Activated CD8-positive, alpha-beta T cell treated with anti-CD3 and anti-CD28 coated beads, Interleukin-2, amount 10 ng/mL, durations not matched to agents 7 days and 5 days (primary cell): ENCODE measurements around the gene CRIP1. TPM values are rescaled to one million over a fixed set of nuclear protein-coding genes. Genes with fewer than 3 reads are reported as not detected.

Source experiments
- ATAC-seq: fragments of 150-1000 bp; cut with Tn5 transposase; one replicate; pipeline ENCODE4 v1.10.0; 2021; ENCODE audit warnings: moderate library complexity
- CTCF ChIA-PET: fragments of 350-600 bp; sonication (Branson Sonifier 250); formaldehyde crosslinking; loops from one replicate; lab custom pipeline; 2021; ENCODE audit warnings: antibody characterized with exemption; lab: Charles Lee
- POLR2A ChIA-PET: fragments of 350-600 bp; sonication (Branson Sonifier 250); formaldehyde crosslinking; loops from one replicate; lab custom pipeline; 2021; ENCODE audit warnings: antibody characterized with exemption; lab: Charles Lee
- DNase-seq: peaks from one replicate; pipeline ENCODE4 v3.0.0-alpha.2; 2020
- H3K27ac Mint-ChIP-seq: one replicate; pipeline ENCODE4 v1.8.0; 2021; ENCODE audit warnings: mild to moderate bottlenecking, mixed read lengths
- H3K27me3 Mint-ChIP-seq: one replicate; pipeline ENCODE4 v1.8.0; 2021; ENCODE audit warnings: low read depth, mixed read lengths
- H3K36me3 Mint-ChIP-seq: one replicate; pipeline ENCODE4 v1.8.0; 2021; ENCODE audit warnings: low read depth, mixed read lengths
- H3K4me1 Mint-ChIP-seq: one replicate; pipeline ENCODE4 v1.8.0; 2021; ENCODE audit warnings: low read depth, mixed read lengths
- H3K4me3 Mint-ChIP-seq: one replicate; pipeline ENCODE4 v1.8.0; 2021; ENCODE audit warnings: mild to moderate bottlenecking, mixed read lengths
- H3K9me3 Mint-ChIP-seq: one replicate; pipeline ENCODE4 v1.8.0; 2022; ENCODE audit warnings: mixed read lengths; ENCODE audit not compliant: insufficient read depth
- total RNA-seq, 2 experiments: library from RNA; stranded (reverse); gene quantifications; one replicate each; pipeline ENCODE4 v1.2.3, GENCODE V29; 2021

CRIP1 gene
- total RNA-seq, 2 experiments from 2014 or later = 587 to 613 TPM

DNA sequence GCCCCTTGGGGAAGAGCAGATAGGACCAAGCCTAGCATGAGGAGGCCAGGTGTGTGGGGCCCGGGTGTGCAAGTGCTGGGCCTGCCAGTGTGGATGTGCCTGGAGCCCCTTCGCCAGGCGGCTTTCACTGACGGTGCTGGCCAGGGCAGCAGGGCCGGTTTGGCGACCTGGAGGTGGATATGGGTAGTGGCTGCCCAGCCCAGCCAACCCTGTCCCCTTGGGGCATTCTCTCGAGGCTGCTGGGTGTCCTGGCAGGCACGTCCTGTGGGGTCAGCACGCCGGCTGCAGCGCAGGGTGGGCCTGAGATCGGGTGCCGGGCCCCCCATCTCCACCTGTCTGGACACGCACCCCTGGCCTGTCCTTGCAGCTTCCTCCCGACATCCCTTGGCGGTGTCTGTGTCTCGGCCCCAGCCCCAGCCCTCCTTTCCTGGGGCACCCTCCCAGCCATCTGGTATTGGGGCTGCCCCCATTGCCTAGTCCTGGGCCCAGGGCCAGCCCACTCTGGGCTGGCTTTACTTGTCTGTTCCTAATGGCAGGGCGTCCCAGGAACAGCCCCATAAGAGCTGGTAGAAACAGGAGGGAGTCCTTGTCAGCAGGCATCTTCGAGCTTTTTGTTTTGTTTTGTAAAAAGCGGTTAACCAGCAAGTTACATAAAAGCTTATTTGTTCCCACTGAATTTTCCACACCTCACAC lies 19.3 kb upstream of the CRIP1 start:
- DNase-seq (no peak), ATAC-seq (no peak)
- CTCF ChIA-PET = interaction anchor here (1.1 kb wide), 1 partner anchor 22 kb away, joined by 3 read pairs; no protein-coding TSS in a partner anchor
- Mint-ChIP-seq H3K4me3 (no peak overlapping the region), H3K4me1 (no peaks in the 10 kb centered on the region), H3K27ac (no peak overlapping the region), H3K27me3 (no peaks in the 10 kb centered on the region), H3K9me3 (no peaks in the 10 kb centered on the region), H3K36me3 (peaks cover 7% of the 10 kb centered on the region)
- POLR2A ChIA-PET = no interaction called here

DNA sequence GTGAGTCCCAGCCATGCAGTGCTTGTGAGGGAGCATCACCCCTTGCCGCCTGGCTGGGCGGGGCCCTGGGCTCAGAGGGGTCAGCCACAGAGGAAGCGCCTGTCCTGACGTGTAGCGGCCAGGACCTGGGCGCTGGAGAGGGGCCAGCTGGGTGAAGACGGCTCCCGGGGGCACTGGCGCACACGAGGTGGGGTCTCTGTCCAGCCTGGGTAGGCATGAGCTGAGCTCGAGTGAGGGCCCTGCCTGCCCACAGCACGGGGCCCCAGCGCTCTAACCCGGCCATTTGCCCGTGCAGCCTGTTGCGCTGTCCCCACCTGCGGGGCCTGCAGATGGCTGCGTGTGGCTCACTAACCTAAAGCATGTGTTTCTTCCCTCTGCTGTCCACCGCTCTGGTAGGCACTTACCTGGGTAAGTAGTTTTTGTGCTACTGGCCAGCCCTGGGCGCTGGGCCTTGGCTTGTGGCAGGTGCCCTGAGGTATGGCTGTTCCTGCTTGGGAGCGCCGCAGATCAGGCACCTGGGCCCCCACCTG lies 18.7 kb upstream of the CRIP1 start:
- ChIA-PET POLR2A (no interaction called here), CTCF (interaction anchor here (1.1 kb wide), 1 partner anchor 22 kb away, joined by 3 read pairs; no protein-coding TSS in a partner anchor)
- no peak overlapping the region for H3K27ac Mint-ChIP-seq

DNA sequence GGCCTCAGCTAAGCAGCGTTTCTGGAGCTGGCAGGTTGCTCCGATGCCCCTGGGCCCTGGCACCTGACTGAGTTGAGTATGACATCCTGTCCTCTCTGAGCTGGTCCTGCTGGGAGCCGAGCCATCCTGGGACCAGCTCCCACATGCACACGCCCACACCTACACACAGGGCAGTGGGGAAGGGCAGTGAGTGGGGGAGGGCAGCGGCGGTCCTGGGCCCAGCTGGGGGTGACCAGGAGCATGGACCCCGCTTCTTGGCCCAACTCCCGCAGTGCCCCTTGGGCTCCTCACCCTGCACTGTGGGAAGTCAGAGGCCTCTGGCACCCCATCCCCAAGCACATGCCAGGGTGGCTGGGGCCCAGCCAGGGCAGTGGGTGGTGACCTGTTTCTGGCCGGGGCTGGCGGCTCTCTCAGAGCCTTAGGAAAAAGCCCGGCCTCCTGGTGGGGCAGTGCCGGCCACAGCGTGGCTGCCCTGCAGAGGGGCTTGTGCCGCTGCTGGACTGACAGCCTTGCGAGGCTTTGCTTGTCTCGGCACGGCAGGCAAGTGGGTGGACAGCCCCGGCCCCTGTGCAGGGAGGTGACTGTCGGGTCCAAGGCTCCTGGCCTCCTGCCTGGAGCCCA lies 18.0 kb upstream of the CRIP1 start:
- H3K36me3 Mint-ChIP-seq = peaks cover 1% of the 10 kb centered on the region
- H3K27ac Mint-ChIP-seq = no peak overlapping the region
- no peak for ATAC-seq
- POLR2A ChIA-PET = no interaction called here
- CTCF ChIA-PET = no interaction called here
- H3K9me3 Mint-ChIP-seq = no peaks in the 10 kb centered on the region
- no peak for DNase-seq
- no peak overlapping the region for H3K4me3 Mint-ChIP-seq
- H3K4me1 Mint-ChIP-seq = peaks cover 4% of the 10 kb centered on the region
- H3K27me3 Mint-ChIP-seq = no peaks in the 10 kb centered on the region

More for the DNA sequence above, 18.7 kb upstream of the CRIP1 start:
- H3K4me1 Mint-ChIP-seq = no peaks in the 10 kb centered on the region
- DNase-seq (no peak), ATAC-seq (no peak)
- H3K36me3 Mint-ChIP-seq = peaks cover 5% of the 10 kb centered on the region
- H3K27me3 Mint-ChIP-seq = no peaks in the 10 kb centered on the region
- H3K4me3 Mint-ChIP-seq = no peak overlapping the region
- H3K9me3 Mint-ChIP-seq = no peaks in the 10 kb centered on the region

DNA sequence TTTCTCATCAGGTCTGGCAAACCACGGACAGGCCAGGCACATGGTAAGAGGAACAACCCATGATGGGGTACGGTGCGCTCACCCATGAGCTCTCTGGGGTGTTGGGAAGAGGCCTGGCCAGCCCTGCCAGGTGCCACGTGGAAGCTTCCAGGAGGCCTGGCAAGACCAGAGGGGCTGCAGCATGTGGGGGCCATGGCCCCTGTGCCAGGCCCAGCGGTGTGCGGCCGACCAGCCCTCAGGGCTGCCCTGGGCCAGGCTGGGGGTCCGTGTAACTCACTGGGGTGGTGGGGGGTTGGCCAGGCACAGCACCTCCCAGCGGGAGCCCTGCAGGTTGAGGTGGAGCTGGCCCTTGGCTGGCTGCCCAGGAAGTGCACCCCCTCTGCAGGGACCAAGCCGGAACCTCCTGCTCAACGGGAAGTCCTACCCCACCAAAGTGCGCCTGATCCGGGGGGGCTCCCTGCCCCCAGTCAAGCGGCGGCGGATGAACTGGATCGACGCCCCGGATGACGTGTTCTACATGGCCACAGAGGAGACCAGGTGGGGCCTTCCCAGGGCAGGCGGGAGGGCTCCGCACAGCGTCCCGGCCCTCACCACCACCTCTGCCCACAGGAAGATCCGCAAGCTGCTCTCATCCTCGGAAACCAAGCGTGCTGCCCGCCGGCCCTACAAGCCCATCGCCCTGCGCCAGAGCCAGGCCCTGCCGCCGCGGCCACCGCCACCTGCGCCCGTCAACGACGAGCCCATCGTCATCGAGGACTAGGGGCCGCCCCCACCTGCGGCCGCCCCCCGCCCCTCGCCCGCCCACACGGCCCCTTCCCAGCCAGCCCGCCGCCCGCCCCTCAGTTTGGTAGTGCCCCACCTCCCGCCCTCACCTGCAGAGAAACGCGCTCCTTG lies 17.0 kb upstream of the CRIP1 start:
- H3K27me3 Mint-ChIP-seq = no peaks in the 10 kb centered on the region

DNA sequence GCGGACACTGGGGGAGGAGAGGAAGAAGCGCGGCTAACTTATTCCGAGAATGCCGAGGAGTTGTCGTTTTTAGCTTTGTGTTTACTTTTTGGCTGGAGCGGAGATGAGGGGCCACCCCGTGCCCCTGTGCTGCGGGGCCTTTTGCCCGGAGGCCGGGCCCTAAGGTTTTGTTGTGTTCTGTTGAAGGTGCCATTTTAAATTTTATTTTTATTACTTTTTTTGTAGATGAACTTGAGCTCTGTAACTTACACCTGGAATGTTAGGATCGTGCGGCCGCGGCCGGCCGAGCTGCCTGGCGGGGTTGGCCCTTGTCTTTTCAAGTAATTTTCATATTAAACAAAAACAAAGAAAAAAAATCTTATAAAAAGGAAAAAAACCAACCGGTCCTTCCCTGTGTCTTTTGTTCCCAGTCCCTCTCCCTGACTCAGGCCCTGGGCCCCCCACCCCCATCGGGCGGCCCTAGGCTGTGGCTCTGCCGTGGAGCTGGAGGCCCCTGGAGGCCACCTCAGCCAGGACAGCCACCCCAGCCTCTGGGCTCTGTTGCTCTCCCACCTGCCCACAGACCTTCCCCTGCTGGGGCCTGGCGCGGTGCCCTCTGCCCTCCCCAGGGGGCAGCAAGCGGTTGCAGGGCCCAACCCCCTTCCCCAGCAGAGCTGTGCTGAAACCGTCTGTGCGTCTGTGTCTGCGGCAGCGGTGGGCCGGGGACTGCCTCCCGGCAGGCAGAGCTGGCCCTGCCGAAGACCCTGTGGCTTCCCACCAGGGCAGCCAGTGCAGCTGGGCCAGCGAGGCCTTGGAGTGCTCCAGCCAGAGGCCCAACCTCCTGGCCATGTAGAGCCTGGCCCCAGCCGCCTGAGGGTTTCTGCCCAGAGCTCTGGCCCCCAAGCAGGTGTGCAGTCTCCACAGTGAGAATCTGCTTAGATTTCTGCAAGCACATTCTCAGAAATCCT lies 16.1 kb upstream of the CRIP1 start:
- H3K4me1 Mint-ChIP-seq = peaks cover 6% of the 10 kb centered on the region
- no peak overlapping the region for H3K4me3 Mint-ChIP-seq
- ChIA-PET POLR2A (interaction anchor here (1.5 kb wide), 1 partner anchor 10 kb away, joined by 3 read pairs; no protein-coding TSS in a partner anchor), CTCF (interaction anchor here (1.8 kb wide), 1 partner anchor 11 kb away, joined by 10 read pairs; no protein-coding TSS in a partner anchor)
- H3K27me3 Mint-ChIP-seq = peaks cover 1% of the 10 kb centered on the region
- no peaks in the 10 kb centered on the region for H3K36me3 Mint-ChIP-seq
- no peak for DNase-seq
- no peak for ATAC-seq
- H3K9me3 Mint-ChIP-seq = no peaks in the 10 kb centered on the region
- H3K27ac Mint-ChIP-seq = no peak overlapping the region

More for the DNA sequence above, 17.0 kb upstream of the CRIP1 start:
- H3K4me3 Mint-ChIP-seq = no peak overlapping the region
- no peak overlapping the region for H3K27ac Mint-ChIP-seq
- DNase-seq (no peak), ATAC-seq (no peak)
- CTCF ChIA-PET = no interaction called here
- POLR2A ChIA-PET = no interaction called here
- H3K4me1 Mint-ChIP-seq = peaks cover 6% of the 10 kb centered on the region
- H3K9me3 Mint-ChIP-seq = no peaks in the 10 kb centered on the region
- no peaks in the 10 kb centered on the region for H3K36me3 Mint-ChIP-seq

DNA sequence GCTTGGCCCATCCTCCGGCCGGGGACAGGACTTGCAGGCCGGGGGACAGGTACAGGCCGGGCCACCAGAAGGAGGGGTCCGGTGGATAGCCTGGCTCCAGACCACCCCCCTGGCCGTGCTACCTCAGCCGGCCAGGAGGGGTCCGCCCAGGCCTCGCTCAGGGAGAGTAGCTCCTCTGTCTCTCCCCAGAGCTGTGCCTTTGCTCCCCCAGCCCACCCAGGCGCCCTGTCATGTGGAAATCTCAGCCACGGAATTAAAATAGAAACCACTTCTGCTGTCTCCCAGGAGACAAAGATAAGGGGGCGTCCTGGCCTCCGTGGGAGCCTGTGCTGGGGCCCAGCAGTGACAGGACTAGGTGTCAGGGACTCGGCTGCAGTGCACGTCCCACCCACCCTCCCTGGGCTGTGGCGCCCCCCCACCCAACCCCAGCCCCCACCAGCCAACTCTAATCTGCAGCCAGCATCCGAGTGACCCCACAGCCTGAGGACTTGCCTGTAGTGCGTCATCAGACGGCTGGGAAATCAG lies 15.3 kb upstream of the CRIP1 start:
- peaks cover 3% of the 10 kb centered on the region for H3K27me3 Mint-ChIP-seq
- no peak for DNase-seq
- no peaks in the 10 kb centered on the region for H3K9me3 Mint-ChIP-seq
- ChIA-PET POLR2A (interaction anchor here (1.5 kb wide), 1 partner anchor 9 kb away, joined by 3 read pairs; no protein-coding TSS in a partner anchor), CTCF (interaction anchor here (0.7 to 1.8 kb wide), 2 partner anchors 10 to 35 kb away, joined by 3 to 10 read pairs; no protein-coding TSS in a partner anchor)
- H3K36me3 Mint-ChIP-seq = no peaks in the 10 kb centered on the region
- no peak overlapping the region for H3K4me3 Mint-ChIP-seq
- ATAC-seq = no peak
- H3K4me1 Mint-ChIP-seq = peaks cover 6% of the 10 kb centered on the region
- H3K27ac Mint-ChIP-seq = no peak overlapping the region

DNA sequence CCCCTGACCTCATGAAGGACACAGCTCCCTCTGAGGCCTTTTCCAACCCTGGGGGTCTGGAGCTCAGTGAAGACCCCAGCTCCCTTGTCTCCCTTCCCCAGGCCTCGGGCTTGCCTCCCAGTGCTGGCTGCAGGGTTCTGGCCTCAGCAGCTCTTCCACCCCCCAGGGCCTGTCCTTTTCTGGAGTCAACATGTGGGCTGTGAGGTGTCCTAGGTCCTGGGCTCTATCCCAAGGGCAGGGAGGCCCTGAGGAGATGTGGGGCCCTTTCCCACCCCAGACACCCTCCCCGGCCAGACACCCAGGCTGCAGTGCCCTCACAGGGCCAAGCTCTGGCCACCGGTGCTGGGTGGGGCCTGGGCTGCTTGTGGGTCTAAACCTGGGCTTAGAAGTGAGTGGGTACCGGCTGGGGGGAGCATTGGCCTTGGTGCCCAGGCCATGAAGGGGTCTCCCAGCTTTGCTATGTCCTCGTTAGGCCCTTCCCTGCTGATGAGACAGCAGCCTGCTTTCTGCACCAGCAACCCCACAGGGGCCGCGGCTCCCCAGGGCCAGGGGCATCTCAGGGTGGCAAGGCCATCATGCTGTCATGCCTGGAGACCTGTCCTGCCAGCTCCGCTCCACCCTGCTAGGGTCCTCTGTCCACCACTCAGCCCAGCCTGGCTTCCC lies 14.7 kb upstream of the CRIP1 start:
- H3K27ac Mint-ChIP-seq = no peak overlapping the region

DNA sequence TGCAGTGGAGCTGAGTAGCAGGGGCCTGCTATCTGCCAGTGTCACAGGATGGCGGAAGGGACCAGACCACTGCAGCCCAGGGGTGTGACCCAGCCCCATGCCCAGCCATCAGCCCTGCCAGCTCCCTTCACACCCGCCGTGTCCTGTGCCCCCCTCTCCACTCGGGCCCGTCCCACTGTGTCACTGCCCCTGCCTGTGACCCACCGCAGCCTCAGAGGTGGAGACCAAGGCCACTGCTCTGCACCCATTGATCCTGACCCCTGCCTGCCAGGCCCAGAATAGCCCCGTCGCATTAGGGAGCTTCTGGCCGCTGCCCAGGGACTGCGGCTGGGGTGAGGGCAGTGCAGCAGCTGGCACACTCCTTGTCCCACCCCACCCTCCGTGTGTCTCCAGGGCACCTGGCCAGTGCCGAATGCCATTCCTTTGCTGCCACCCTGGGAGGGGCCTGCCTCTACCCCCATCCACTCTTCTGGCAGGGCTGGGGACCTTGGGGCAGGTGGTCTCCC lies 14.1 kb upstream of the CRIP1 start:
- ChIA-PET CTCF (interaction anchor here (1.8 kb wide), 1 partner anchor 9 kb away, joined by 10 read pairs; no protein-coding TSS in a partner anchor), POLR2A (interaction anchor here (0.6 to 1.0 kb wide), 2 partner anchors 10 to 18 kb away, joined by 3 read pairs; no protein-coding TSS in a partner anchor)
- Mint-ChIP-seq H3K4me1 (peaks cover 11% of the 10 kb centered on the region), H3K4me3 (no peak overlapping the region), H3K36me3 (peaks cover 3% of the 10 kb centered on the region), H3K27ac (no peak overlapping the region), H3K9me3 (no peaks in the 10 kb centered on the region), H3K27me3 (peaks cover 13% of the 10 kb centered on the region)
- DNase-seq (no peak), ATAC-seq (no peak)

More for the DNA sequence above, 14.7 kb upstream of the CRIP1 start:
- H3K9me3 Mint-ChIP-seq = no peaks in the 10 kb centered on the region
- DNase-seq = no peak
- peaks cover 8% of the 10 kb centered on the region for H3K27me3 Mint-ChIP-seq
- POLR2A ChIA-PET = interaction anchor here (0.6 to 1.5 kb wide), 3 partner anchors 9 to 18 kb away, joined by 3 read pairs; no protein-coding TSS in a partner anchor
- no peak overlapping the region for H3K4me3 Mint-ChIP-seq
- CTCF ChIA-PET = interaction anchor here (0.7 to 1.8 kb wide), 2 partner anchors 9 to 35 kb away, joined by 3 to 10 read pairs; no protein-coding TSS in a partner anchor
- no peak for ATAC-seq
- peaks cover 6% of the 10 kb centered on the region for H3K4me1 Mint-ChIP-seq
- H3K36me3 Mint-ChIP-seq = no peaks in the 10 kb centered on the region

DNA sequence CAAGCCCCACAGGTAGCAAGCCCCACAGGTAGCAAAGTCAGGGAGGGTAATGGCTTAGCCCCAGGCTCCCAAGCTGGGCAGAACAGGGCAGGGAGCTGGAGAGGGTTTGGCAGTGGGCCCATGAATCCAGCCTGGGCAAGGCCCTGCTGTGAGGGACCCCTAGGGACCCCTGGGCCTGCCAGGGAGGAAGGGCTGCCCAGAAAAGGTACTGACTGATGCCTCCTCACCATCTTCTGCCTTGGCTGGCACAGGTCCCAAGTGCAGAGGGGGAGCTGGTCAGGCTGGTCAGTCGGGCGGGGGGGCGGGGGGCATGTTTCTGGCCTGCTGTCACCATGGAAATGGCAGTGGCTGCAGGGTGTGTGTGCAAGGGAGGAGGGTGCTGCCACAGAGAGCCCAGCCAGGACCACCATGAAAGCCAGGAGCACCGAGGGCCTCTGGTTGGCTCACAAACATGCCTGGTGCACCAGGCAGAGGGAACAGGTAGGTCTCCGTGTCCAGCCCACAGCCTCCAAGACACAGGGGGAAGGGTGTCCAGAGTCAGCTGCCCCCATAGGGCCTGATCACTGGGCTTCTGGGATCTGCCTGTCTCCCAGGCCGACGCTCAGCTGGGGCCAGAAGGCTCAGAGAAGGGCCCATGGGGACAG lies 13.5 kb upstream of the CRIP1 start:
- ATAC-seq (no peak), DNase-seq (no peak)
- Mint-ChIP-seq H3K27me3 (peaks cover 13% of the 10 kb centered on the region), H3K36me3 (peaks cover 3% of the 10 kb centered on the region), H3K4me1 (peaks cover 11% of the 10 kb centered on the region), H3K27ac (no peak overlapping the region), H3K9me3 (no peaks in the 10 kb centered on the region), H3K4me3 (peak overlapping the region; percentile 5)
- POLR2A ChIA-PET = interaction anchor here (0.9 to 1.0 kb wide), 2 partner anchors 16 to 17 kb away, joined by 3 to 4 read pairs; no protein-coding TSS in a partner anchor
- CTCF ChIA-PET = no interaction called here
